Stomach smooth muscle (tissue), 2 donors: ENCODE data around the gene ETNK2.
"Not testable (repeated sequence)": the region's sequence is repeated elsewhere in the genome, so short reads cannot be mapped to it uniquely, and the experiment has no call there.

Experiments used
- H3K27ac ChIP-seq: one replicate; pipeline ENCODE4 v1.7.0; 2013; ENCODE audit warnings: mild to moderate bottlenecking, low read length, inconsistent platforms
- H3K27me3 ChIP-seq, 2 donors: one replicate each; pipeline ENCODE4 v1.7.0; 2013; ENCODE audit warnings: low read length in 2 of 2; ENCODE audit not compliant: insufficient read depth in 2 of 2, control insufficient read depth in 1 of 2
- H3K36me3 ChIP-seq, 2 donors: one replicate each; pipeline ENCODE4 v1.7.0; 2013; ENCODE audit warnings: low read length in 2 of 2; ENCODE audit not compliant: control insufficient read depth in 2 of 2, insufficient read depth in 2 of 2
- H3K4me1 ChIP-seq: one replicate; pipeline ENCODE4 v1.7.0; 2013; ENCODE audit warnings: low read length; ENCODE audit not compliant: control insufficient read depth, insufficient read depth
- H3K4me3 ChIP-seq, 2 donors: one replicate each; pipeline ENCODE4 v1.7.0; 2013; ENCODE audit warnings: low read length in 2 of 2
- H3K9ac ChIP-seq, 2 donors: one replicate each; pipeline ENCODE4 v1.7.0; 2013; ENCODE audit warnings: low read length in 2 of 2, mild to moderate bottlenecking in 1 of 2
- H3K9me3 ChIP-seq, 2 donors: one replicate each; pipeline ENCODE4 v1.7.0; 2013; ENCODE audit warnings: low read length in 2 of 2; ENCODE audit not compliant: control insufficient read depth in 2 of 2
- donor health status: healthy.
- donor health status: Pancreatic carcinoma.

ETNK2 gene

DNA sequence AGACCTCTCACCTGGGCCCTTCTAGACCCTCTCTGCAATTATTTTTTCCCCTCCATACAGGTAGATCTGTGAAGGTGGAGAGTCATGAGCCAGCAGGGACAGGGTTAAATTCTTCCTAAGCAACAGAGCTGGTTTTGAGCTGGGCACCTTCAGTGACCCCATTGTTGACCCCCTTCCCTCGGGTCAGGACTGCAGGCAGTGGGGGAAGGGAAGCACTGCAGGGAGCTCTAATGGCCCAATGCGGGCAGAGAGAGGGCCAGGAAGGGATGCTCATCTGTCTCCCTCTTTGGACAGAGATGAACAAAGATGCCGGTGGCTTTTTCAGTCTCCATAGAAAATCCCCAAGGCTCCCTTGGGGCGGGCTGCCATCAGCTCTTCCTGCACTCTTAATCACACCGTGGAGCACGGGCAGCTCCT lies 57.5 kb downstream of the ETNK2 start:
- no peaks in the 10 kb centered on the region for H3K36me3 ChIP-seq
- no peaks in the 10 kb centered on the region for H3K9me3 ChIP-seq
- H3K9ac ChIP-seq = no peak overlapping the region
- peaks cover 6% of the 10 kb centered on the region for H3K4me1 ChIP-seq
- no peak overlapping the region for H3K27ac ChIP-seq
- peaks cover 0 to 2% of the 10 kb centered on the region in 2 donors for H3K27me3 ChIP-seq
- no peak overlapping the region for H3K4me3 ChIP-seq

DNA sequence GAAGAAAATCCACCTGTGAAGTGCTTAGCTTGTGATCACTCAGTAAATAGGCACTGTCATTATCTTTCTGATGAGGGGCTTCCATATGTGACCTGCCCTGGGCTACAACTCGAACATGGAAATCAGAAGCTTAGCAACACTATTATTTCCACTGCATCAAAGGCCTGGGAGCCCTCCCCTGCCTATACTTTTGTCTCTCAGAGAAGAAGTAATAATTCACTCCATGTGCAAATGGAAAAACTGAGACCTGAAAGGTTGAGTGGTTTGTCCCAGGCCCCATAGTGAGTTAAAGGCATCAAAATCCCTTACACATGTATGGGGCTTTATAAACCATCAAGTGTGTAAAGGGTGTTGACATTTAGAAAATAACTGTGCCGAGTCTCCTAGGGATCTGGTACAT lies 58.1 kb downstream of the ETNK2 start:
- Histone ChIP-seq H3K27ac (no peak overlapping the region), H3K36me3 (no peaks in the 10 kb centered on the region), H3K9me3 (no peaks in the 10 kb centered on the region), H3K4me1 (peaks cover 8% of the 10 kb centered on the region), H3K4me3 (no peak overlapping the region), H3K9ac (no peak overlapping the region), H3K27me3 (peaks cover 0 to 1% of the 10 kb centered on the region in 2 donors)

DNA sequence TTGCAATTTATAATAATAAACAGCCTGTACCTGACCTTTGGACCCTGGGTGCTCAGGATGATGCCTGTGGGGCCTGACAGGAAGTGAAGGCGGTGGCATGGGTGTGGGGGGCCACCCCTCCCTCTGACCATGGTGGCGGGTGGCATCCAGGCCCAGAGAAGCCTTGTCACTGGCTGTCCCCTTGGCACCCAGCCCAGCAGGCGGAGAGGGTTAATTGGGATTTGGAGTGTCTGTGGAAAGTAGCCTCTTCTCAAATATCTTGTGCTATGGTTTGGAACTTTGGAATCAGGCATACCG lies 58.5 kb downstream of the ETNK2 start:
- H3K4me1 ChIP-seq = peaks cover 12% of the 10 kb centered on the region
- H3K27ac ChIP-seq = no peak overlapping the region

DNA sequence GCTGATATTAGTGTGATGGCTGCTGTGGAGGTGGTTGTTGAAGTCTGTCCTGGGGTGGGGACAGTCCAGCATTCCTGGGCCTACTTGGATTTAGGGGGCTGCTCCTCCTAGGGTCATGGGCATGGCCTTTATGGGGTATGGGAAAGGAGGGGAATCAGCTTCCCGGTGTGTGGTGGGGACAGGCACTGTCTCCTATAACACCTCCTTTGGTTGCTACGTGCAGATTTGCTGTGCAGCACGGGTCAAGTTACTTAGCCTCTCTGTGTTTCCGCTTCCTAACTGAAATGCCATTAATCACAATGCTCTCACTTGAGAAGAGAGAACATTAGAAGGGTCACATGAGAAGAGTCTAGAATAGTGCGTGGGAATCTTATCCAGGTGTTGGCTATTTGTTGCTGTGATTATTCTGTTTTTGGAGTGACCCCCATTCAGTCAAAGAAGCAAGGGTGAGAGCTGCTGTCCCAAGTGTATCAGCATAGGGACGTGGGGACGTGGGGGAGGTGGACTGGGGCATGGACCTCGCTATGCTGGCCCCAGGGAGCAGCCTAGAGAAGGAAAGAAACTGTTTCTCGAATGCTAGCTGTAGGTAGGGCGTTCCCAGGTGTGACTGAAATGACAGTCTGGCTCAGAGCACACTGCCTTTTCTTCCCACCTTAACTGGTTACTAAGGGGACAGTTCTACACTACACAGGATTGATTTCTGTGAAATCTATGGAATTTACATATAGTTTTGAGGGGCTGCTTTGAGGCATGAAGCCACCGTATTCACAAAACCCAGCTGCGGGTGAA lies 59.0 kb downstream of the ETNK2 start:
- peaks cover 0 to 2% of the 10 kb centered on the region in 2 donors for H3K27me3 ChIP-seq
- H3K9ac ChIP-seq = no peak overlapping the region
- H3K4me3 ChIP-seq = no peak overlapping the region
- no peaks in the 10 kb centered on the region for H3K36me3 ChIP-seq
- H3K4me1 ChIP-seq = peaks cover 18% of the 10 kb centered on the region
- no peaks in the 10 kb centered on the region for H3K9me3 ChIP-seq
- no peak overlapping the region for H3K27ac ChIP-seq

More for the DNA sequence above, 58.5 kb downstream of the ETNK2 start:
- no peaks in the 10 kb centered on the region for H3K9me3 ChIP-seq
- H3K4me3 ChIP-seq = no peak overlapping the region
- no peaks in the 10 kb centered on the region for H3K36me3 ChIP-seq
- no peaks in the 10 kb centered on the region for H3K27me3 ChIP-seq
- H3K9ac ChIP-seq = no peak overlapping the region

DNA sequence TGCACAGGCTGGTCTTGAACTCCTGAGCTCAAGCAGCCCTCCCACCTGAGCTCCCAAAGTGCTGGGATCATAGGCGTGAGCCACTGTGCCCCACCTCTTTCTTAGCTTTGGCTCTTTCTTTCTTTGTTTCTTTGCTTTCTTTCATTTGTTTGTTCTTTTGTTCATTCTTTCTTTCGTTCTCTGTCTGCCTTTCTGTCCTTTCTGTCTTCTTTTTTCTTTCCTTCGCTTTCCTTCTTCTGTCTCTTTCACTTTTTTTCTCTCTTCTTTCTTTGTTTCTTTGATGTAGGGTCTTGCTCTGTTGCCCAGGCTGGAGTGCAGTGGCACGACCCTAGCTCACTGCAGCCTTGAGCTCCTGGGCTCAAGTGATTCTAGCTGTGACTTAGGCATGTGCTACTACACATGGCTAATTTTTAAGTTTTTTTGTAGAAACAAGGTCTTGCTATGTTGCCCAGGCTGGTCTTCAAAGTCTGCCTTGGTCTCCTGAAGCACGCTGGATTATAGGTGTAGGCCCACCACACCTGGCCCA lies 60.0 kb downstream of the ETNK2 start:
- H3K9ac ChIP-seq = no peak overlapping the region
- H3K36me3 ChIP-seq = no peaks in the 10 kb centered on the region
- peaks cover 26% of the 10 kb centered on the region for H3K4me1 ChIP-seq
- H3K4me3 ChIP-seq = no peak overlapping the region
- H3K27ac ChIP-seq = no peak overlapping the region
- peaks cover 0 to 2% of the 10 kb centered on the region in 2 donors for H3K27me3 ChIP-seq
- no peaks in the 10 kb centered on the region for H3K9me3 ChIP-seq

DNA sequence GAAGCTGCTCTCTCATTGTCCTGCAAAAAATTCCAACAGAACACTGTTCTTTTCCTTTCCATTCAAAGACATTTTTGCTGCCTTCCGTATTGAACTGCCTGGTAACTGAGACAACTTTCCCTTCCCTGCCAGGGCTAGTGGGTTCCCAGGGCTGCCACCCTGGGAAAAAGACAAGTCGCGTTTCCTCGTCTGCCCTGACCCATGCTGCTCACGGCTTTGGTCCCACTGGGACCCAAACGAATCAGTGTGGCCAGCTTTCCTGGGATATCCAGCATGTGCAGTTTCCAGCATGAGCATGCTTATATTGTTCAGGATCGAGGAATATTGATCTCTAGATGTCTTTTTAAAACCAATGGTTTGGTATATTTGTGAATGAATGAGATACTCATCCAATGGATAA lies 60.8 kb downstream of the ETNK2 start:
- no peaks in the 10 kb centered on the region for H3K36me3 ChIP-seq
- H3K4me1 ChIP-seq = peaks cover 26% of the 10 kb centered on the region
- H3K4me3 ChIP-seq = no peak overlapping the region
- no peak overlapping the region for H3K27ac ChIP-seq
- H3K9me3 ChIP-seq = no peaks in the 10 kb centered on the region
- peaks cover 0 to 2% of the 10 kb centered on the region in 2 donors for H3K27me3 ChIP-seq
- H3K9ac ChIP-seq = no peak overlapping the region

DNA sequence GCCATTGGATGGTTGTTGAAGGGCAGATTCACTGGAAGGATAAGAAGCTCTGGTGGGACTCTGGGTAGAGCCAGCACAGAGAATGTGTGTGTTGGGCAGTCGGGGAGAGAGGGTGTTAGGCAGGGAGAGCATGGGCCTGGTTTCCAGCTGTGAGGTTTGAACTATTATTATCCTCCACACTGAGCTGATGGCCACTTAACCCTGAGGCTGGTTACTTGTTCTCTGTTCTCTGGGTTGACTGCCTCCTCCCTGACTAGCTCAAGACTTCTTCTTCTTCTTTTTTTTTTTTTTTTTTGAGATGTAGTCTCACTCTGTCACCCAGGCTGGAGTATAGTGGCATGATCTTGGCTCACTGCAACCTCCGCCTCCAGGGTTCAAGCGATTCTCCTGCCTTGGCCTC lies 61.7 kb downstream of the ETNK2 start:
- H3K4me1 ChIP-seq = peaks cover 26% of the 10 kb centered on the region
- H3K27me3 ChIP-seq, H3K9me3 ChIP-seq, H3K27ac ChIP-seq, H3K9ac ChIP-seq, H3K36me3 ChIP-seq, H3K4me3 ChIP-seq: not testable (repeated sequence)

DNA sequence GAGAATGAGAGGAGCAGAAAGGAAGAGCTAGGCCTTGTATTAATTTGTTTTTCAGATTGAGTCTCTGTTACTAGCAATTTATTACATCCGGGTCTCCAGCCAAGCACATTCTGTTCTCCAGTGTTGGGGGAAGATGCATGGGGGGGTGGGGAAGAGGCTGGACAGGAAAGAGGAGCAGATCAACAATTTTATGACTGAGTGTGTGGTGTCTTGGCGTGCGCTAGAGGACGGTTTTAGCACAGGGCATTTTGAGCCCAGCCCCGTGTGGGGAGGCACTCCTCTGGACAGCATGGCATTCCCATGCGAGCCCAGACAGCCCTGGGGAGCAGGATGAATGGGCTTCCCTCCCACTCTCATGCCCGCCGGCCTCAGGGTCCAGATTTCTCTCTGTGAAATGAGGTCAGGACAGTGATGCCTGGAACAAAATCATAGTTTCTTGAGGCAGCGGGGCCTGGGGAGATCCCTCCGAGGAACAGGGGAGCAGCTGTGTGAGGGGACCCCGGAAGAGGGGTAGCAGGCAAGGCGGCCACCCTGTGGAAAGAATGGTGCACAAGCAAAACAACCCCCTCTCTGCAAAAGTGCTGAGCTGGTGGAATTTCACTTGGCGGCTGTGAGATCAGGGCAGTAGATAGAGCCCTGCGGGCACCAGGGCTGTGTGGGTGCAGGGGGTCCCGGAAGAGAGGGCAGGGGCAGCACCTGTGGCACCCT lies 62.6 kb downstream of the ETNK2 start:
- Histone ChIP-seq H3K27ac (peak overlapping the region; percentile 55), H3K27me3 (peaks cover 0 to 2% of the 10 kb centered on the region in 2 donors), H3K4me3 (peak overlapping the region in 1 of 2 donors; percentile 8), H3K9me3 (no peaks in the 10 kb centered on the region), H3K36me3 (no peaks in the 10 kb centered on the region), H3K4me1 (peaks cover 33% of the 10 kb centered on the region), H3K9ac (no peak overlapping the region)

DNA sequence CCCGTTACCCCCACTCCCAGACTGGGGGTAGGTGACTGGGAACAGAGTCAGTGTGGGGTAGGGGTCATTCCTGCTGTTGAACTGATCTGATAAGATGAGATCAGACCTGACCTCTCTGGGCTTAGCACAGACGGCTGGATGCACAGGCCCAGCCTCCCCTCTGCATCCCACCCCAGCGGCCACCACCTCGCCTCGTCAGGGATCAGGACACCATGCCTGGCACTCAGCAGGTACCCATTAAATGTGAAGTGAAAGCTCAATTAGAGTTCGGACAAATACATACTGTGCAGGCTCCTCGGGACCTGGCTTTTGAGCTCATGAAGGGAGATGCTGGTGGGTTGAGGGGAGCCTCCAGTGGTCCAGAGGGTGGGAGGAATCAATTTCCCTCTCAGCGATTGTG lies 63.2 kb downstream of the ETNK2 start:
- H3K36me3 ChIP-seq = no peaks in the 10 kb centered on the region
- no peaks in the 10 kb centered on the region for H3K9me3 ChIP-seq
- H3K27me3 ChIP-seq = peaks cover 0 to 2% of the 10 kb centered on the region in 2 donors
- peak overlapping the region; percentile 55 for H3K27ac ChIP-seq
- peak overlapping the region in 1 of 2 donors; percentile 40 for H3K4me3 ChIP-seq
- H3K9ac ChIP-seq = peak overlapping the region; percentile 27 to 29
- H3K4me1 ChIP-seq = peaks cover 37% of the 10 kb centered on the region

DNA sequence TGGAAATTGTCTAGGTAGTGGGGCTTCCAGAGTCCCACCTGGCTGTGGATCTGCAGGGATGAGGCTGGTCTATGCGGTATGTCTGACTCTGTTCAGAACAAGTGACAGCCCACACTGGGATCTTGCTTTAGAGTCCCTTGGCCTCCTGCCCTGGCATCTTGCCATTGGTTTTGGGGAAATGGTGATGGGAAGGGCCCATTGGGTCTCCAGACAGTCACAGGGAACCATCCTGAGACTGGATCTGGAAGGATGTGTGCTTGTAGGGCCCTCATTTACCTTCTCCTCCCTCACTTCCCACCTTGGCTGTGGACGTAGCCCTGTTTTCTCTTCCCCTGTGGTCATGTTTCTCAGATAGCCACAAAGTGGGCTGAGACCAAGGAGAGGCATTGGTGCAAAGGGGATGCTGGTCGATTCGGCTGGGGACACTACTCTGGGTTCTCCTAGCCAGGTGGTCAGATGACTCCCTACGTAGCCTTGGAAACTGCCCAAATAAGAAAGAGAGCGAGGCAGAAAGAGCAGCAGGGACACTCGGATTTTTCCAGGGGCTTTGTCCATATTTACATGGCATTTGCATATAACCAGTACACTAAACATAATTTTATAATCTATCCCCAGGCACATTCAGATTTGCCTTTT lies 63.8 kb downstream of the ETNK2 start:
- Histone ChIP-seq H3K27ac (peak overlapping the region; percentile 55), H3K4me1 (peaks cover 37% of the 10 kb centered on the region), H3K36me3 (no peaks in the 10 kb centered on the region), H3K9me3 (no peaks in the 10 kb centered on the region), H3K27me3 (peaks cover 0 to 2% of the 10 kb centered on the region in 2 donors), H3K9ac (peak overlapping the region in 1 of 2 donors; percentile 27), H3K4me3 (no peak overlapping the region)
